HEK293 (cell line): Measurements from ENCODE around the gene BLMH.

Experiments
- CTCF ChIA-PET: fragments of 350-600 bp; formaldehyde crosslinking; extraction: SDS; loops from one replicate; lab custom pipeline; 2021; ENCODE audit warnings: antibody characterized with exemption; lab: Yijun Ruan, JAX
- POLR2A ChIA-PET: fragments of 300-600 bp; formaldehyde crosslinking; extraction: SDS; loops from one replicate; lab custom pipeline; 2020; ENCODE audit warnings: antibody characterized with exemption, inconsistent platforms; lab: Yijun Ruan, JAX
- H3K27ac ChIP-seq: fragments of 200-500 bp; sonication (Bioruptor generic); 2 replicates; pipeline ENCODE4 v1.5.1; 2014; ENCODE audit warnings: low read depth, low read length, control low read depth, inconsistent platforms; ENCODE audit errors: extremely low read depth
- H3K36me3 ChIP-seq, 2 experiments: fragments of 200-500 bp in 1 of 2; sonication (Bioruptor generic) in 1 of 2; 1 replicate in 1 of 2; 2 replicates in 1 of 2; pipeline ENCODE4 v1.5.1; 2014 to 2017; ENCODE audit warnings: inconsistent platforms in 2 of 2, low read length in 2 of 2; ENCODE audit not compliant: control insufficient read depth in 2 of 2, insufficient read depth in 1 of 2
- H3K4me1 ChIP-seq: fragments of 200-500 bp; sonication (Bioruptor generic); 2 replicates; pipeline ENCODE4 v1.5.1; 2014; ENCODE audit warnings: mild to moderate bottlenecking, low read length, inconsistent platforms; ENCODE audit not compliant: control insufficient read depth, insufficient read depth
- H3K4me3 ChIP-seq: 2 replicates; pipeline ENCODE4 v1.5.1; 2011; ENCODE audit warnings: low read depth, mild to moderate bottlenecking, control low read depth, low read length, moderate library complexity
- H3K9me3 ChIP-seq: fragments of 200-500 bp; sonication (Bioruptor generic); 2 replicates; pipeline ENCODE4 v1.5.1; 2014; ENCODE audit warnings: low read depth, low read length, inconsistent platforms; ENCODE audit not compliant: control insufficient read depth, insufficient read depth
- BCL11A ChIP-seq: fragments of 450-650 bp; formaldehyde crosslinking; IDR thresholded peaks from 2 replicates; pipeline ENCODE4 v1.5.1; 2016; ENCODE audit warnings: low read depth, missing biosample characterization, missing genetic modification characterization
- EGR2 ChIP-seq: fragments of 450-650 bp; formaldehyde crosslinking; IDR thresholded peaks from 2 replicates; pipeline ENCODE4 v1.5.1; 2016; ENCODE audit warnings: low read depth, missing biosample characterization, missing genetic modification characterization
- GLIS1 ChIP-seq: fragments of 450-650 bp; formaldehyde crosslinking; IDR thresholded peaks from 2 replicates; pipeline ENCODE4 v1.5.1; 2016; ENCODE audit warnings: missing biosample characterization, missing genetic modification characterization
- KLF9 ChIP-seq: fragments of 450-650 bp; formaldehyde crosslinking; IDR thresholded peaks from 2 replicates; pipeline ENCODE4 v1.5.1; 2016; ENCODE audit warnings: missing biosample characterization, missing genetic modification characterization, low read depth
- SCRT2 ChIP-seq: fragments of 450-650 bp; formaldehyde crosslinking; IDR thresholded peaks from 2 replicates; pipeline ENCODE4 v1.5.1; 2016; ENCODE audit warnings: missing biosample characterization, missing genetic modification characterization
- SP2 ChIP-seq: fragments of 450-650 bp; formaldehyde crosslinking; IDR thresholded peaks from 2 replicates; pipeline ENCODE4 v1.5.1; 2016; ENCODE audit warnings: missing biosample characterization, missing genetic modification characterization
- SP3 ChIP-seq: fragments of 450-650 bp; formaldehyde crosslinking; IDR thresholded peaks from 2 replicates; pipeline ENCODE4 v1.5.1; 2016; ENCODE audit warnings: missing biosample characterization, missing genetic modification characterization
- WT1 ChIP-seq: fragments of 450-650 bp; formaldehyde crosslinking; IDR thresholded peaks from 2 replicates; pipeline ENCODE4 v1.5.1; 2016; ENCODE audit warnings: missing biosample characterization, missing genetic modification characterization
- ZBTB17 ChIP-seq: fragments of 450-650 bp; formaldehyde crosslinking; IDR thresholded peaks from 2 replicates; pipeline ENCODE4 v1.5.1; 2016; ENCODE audit warnings: missing biosample characterization, missing genetic modification characterization
- ZBTB8A ChIP-seq: fragments of 450-650 bp; formaldehyde crosslinking; IDR thresholded peaks from 2 replicates; pipeline ENCODE4 v1.5.1; 2016; ENCODE audit warnings: missing biosample characterization, missing genetic modification characterization
- ZEB2 ChIP-seq: fragments of 450-650 bp; formaldehyde crosslinking; IDR thresholded peaks from 2 replicates; pipeline ENCODE4 v1.5.1; 2016; ENCODE audit warnings: missing biosample characterization, missing genetic modification characterization
- ZFP37 ChIP-seq: fragments of 450-650 bp; formaldehyde crosslinking; IDR thresholded peaks from 2 replicates; pipeline ENCODE4 v1.5.1; 2016; ENCODE audit warnings: missing biosample characterization, missing genetic modification characterization
- ZIC2 ChIP-seq: fragments of 450-650 bp; formaldehyde crosslinking; IDR thresholded peaks from 2 replicates; pipeline ENCODE4 v1.5.1; 2016; ENCODE audit warnings: missing biosample characterization, missing genetic modification characterization
- ZNF138 ChIP-seq: fragments of 450-650 bp; formaldehyde crosslinking; IDR thresholded peaks from 2 replicates; pipeline ENCODE4 v1.5.1; 2016; ENCODE audit warnings: missing biosample characterization, missing genetic modification characterization, borderline replicate concordance
- ZNF24 ChIP-seq: fragments of 450-650 bp; formaldehyde crosslinking; IDR thresholded peaks from 2 replicates; pipeline ENCODE4 v1.5.1; 2016; ENCODE audit warnings: missing biosample characterization, missing genetic modification characterization
- ZNF324 ChIP-seq: fragments of 450-650 bp; formaldehyde crosslinking; IDR thresholded peaks from 2 replicates; pipeline ENCODE4 v1.5.1; 2016; ENCODE audit warnings: missing biosample characterization, missing genetic modification characterization
- ZNF335 ChIP-seq: fragments of 450-650 bp; formaldehyde crosslinking; conservative IDR thresholded peaks from 2 replicates; pipeline ENCODE4 v1.5.1; 2016; ENCODE audit warnings: missing biosample characterization, missing genetic modification characterization
- ZNF600 ChIP-seq: fragments of 450-650 bp; formaldehyde crosslinking; IDR thresholded peaks from 2 replicates; pipeline ENCODE4 v1.5.1; 2016; ENCODE audit warnings: missing biosample characterization, missing genetic modification characterization
- TF ChIP-seq, protein P1 (sequence below): fragments of 450-650 bp; formaldehyde crosslinking; IDR thresholded peaks from 2 replicates; pipeline ENCODE4 v1.5.1; 2016; ENCODE audit warnings: missing biosample characterization, missing genetic modification characterization
- TF ChIP-seq, protein P2 (sequence below): fragments of 450-650 bp; formaldehyde crosslinking; optimal IDR thresholded peaks from 2 replicates; pipeline ENCODE3; 2016; ENCODE audit warnings: missing biosample characterization, mild to moderate bottlenecking, missing genetic modification characterization
- TF ChIP-seq, protein P3 (sequence below): sonication (generic); formaldehyde crosslinking; IDR thresholded peaks from 2 replicates; pipeline ENCODE4 v1.8.1; 2022; ENCODE audit warnings: mild to moderate bottlenecking, moderate library complexity, missing genetic modification reagents
- TF ChIP-seq, protein P4 (sequence below): fragments of 450-650 bp; formaldehyde crosslinking; IDR thresholded peaks from 2 replicates; pipeline ENCODE4 v1.5.1; 2016; ENCODE audit warnings: missing biosample characterization, missing genetic modification characterization, borderline replicate concordance

The BLMH gene

DNA sequence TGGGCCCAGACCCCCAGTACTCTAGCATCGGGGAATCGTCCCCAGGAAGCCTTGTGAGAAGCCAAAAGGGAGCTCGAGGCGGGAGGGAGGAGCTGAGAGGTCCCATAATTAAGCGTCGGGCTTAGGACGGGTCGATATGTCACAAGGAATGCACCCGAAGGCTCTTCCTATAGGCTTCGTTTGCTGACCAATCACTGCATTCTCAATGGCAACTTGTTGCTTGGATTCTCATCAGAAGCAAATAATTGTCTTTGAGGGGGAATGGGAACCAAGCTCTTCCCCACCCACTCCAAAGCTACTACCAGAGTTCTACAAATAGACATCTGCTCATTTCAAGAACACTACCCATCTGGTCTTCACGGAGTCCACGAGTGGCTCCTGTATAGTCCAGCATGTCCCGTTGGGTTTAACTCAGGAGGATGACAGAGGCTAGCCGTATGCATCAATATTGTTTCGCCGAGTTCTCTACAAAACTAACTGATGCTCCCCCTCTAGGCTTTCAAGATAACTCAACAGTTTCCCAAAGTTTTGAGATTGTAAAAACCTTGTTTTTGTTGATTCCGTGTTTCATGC is 628 bp upstream of the BLMH start (continued):
- TF ChIP-seq, protein P1, sequence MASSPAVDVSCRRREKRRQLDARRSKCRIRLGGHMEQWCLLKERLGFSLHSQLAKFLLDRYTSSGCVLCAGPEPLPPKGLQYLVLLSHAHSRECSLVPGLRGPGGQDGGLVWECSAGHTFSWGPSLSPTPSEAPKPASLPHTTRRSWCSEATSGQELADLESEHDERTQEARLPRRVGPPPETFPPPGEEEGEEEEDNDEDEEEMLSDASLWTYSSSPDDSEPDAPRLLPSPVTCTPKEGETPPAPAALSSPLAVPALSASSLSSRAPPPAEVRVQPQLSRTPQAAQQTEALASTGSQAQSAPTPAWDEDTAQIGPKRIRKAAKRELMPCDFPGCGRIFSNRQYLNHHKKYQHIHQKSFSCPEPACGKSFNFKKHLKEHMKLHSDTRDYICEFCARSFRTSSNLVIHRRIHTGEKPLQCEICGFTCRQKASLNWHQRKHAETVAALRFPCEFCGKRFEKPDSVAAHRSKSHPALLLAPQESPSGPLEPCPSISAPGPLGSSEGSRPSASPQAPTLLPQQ (tag by site-specific recombination) = peak; percentile 71; the same call in 1 of the 2 replicates
- TF ChIP-seq, protein P2, sequence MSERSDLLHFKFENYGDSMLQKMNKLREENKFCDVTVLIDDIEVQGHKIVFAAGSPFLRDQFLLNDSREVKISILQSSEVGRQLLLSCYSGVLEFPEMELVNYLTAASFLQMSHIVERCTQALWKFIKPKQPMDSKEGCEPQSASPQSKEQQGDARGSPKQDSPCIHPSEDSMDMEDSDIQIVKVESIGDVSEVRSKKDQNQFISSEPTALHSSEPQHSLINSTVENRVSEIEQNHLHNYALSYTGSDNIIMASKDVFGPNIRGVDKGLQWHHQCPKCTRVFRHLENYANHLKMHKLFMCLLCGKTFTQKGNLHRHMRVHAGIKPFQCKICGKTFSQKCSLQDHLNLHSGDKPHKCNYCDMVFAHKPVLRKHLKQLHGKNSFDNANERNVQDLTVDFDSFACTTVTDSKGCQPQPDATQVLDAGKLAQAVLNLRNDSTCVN = no peak
- TF ChIP-seq SCRT2 (tag by site-specific recombination) (peak; percentile 96), ZNF335 (tag by site-specific recombination) (peak; percentile 35; the same call in 1 of the 2 replicates), ZBTB8A (0 out of 2 replicates have a peak, but pooled peaks have one; percentile 65)
- TF ChIP-seq, protein P3, sequence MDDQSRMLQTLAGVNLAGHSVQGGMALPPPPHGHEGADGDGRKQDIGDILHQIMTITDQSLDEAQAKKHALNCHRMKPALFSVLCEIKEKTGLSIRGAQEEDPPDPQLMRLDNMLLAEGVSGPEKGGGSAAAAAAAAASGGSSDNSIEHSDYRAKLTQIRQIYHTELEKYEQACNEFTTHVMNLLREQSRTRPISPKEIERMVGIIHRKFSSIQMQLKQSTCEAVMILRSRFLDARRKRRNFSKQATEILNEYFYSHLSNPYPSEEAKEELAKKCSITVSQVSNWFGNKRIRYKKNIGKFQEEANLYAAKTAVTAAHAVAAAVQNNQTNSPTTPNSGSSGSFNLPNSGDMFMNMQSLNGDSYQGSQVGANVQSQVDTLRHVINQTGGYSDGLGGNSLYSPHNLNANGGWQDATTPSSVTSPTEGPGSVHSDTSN (CRISPR knock-in tag) = 0 out of 2 replicates have a peak, but pooled peaks have one; percentile 19

DNA sequence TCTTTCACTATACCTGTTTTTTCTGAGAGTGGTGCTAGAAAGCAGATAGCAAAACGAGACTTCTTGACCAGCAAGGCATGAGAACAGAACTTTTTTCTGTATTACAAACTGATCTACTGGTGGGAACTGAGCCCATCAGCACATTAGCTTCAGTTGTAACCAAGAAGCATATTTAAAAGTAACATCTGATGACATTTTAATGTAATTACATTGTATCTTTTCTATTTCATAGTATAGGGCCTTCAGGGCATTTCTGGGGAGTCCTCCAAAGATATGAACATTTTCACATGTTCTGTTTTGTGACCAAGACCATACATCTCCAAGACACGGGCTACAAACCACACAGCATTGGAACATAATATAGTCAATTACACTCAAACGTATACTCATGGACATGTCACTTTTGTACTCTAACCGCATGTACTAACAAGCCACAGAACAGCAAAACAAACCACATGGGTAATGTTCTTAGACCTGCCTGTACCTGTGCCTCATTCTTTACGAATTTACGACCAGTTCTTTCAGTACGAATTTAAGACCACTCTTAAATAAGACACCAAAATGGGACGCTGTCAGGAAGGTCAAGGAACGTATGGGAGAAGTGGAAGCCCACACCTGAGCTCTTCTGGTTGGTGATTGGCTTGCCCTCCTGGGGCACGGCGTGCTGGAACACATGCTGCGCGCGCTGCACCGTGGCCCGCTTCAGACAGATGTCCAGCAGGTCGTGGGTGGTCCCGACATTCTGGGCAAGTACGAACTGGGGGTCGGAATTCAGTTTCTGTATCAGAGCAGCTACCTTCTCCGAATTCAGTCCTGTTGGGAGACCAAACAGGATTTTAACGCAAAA is 825 bp downstream of the BLMH start:
- Histone ChIP-seq H3K27ac (peak overlapping the region; percentile 85), H3K4me3 (peak overlapping the region; percentile 88), H3K36me3 (peaks cover 39 to 41% of the 10 kb centered on the region in 2 experiments), H3K4me1 (no peaks in the 10 kb centered on the region; the same call in 1 of the 2 replicates), H3K9me3 (no peaks in the 10 kb centered on the region)
- POLR2A ChIA-PET = interaction anchor here (0.8 to 2.6 kb wide), 13 partner anchors 9 to 533 kb away, joined by 3 to 12 read pairs (median 4); partner anchors contain the start of gene SLC6A4
- CTCF ChIA-PET = interaction anchor here (0.7 to 2.7 kb wide), 7 partner anchors 10 to 187 kb away, joined by 3 to 26 read pairs (median 5); no protein-coding TSS in a partner anchor
- peak; percentile 65; the same call in 1 of the 2 replicates for TF ChIP-seq ZEB2
- no peak for TF ChIP-seq SCRT2 (tag by site-specific recombination)
- TF ChIP-seq SP2 (tag by site-specific recombination) = peak; percentile 33
- 0 out of 2 replicates have a peak, but pooled peaks have one; percentile 4 for TF ChIP-seq EGR2
- peak; percentile 64; the same call in 1 of the 2 replicates for TF ChIP-seq ZBTB17 (tag by site-specific recombination)
- TF ChIP-seq ZNF600 (tag by site-specific recombination) = peak; percentile 82
- TF ChIP-seq WT1 (tag by site-specific recombination) = no peak
- TF ChIP-seq, protein P4, sequence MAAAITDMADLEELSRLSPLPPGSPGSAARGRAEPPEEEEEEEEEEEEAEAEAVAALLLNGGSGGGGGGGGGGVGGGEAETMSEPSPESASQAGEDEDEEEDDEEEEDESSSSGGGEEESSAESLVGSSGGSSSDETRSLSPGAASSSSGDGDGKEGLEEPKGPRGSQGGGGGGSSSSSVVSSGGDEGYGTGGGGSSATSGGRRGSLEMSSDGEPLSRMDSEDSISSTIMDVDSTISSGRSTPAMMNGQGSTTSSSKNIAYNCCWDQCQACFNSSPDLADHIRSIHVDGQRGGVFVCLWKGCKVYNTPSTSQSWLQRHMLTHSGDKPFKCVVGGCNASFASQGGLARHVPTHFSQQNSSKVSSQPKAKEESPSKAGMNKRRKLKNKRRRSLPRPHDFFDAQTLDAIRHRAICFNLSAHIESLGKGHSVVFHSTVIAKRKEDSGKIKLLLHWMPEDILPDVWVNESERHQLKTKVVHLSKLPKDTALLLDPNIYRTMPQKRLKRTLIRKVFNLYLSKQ = no peak
- peak; percentile 57 for TF ChIP-seq GLIS1 (tag by site-specific recombination)
- TF ChIP-seq SP3 (tag by site-specific recombination) = no peak
- peak; percentile 61 for TF ChIP-seq ZIC2 (tag by site-specific recombination)
- 0 out of 2 replicates have a peak, but pooled peaks have one; percentile 11 for TF ChIP-seq BCL11A
- no peak for TF ChIP-seq ZFP37 (tag by site-specific recombination)
- TF ChIP-seq ZNF335 (tag by site-specific recombination) = peak; percentile 68; the same call in 1 of the 2 replicates
- TF ChIP-seq ZNF24 (tag by site-specific recombination) = 0 out of 2 replicates have a peak, but pooled peaks have one; percentile 26
- TF ChIP-seq ZNF138 = no peak
- no peak for TF ChIP-seq KLF9 (tag by site-specific recombination)
- 0 out of 2 replicates have a peak, but pooled peaks have one; percentile 4 for TF ChIP-seq ZNF324
